Measurements from ENCODE around the gene SNX10. TPM values are rescaled to one million over a fixed set of nuclear protein-coding genes. Genes with fewer than 3 reads are reported as not detected.

SNX10 gene
- total RNA-seq, 4 donors from 2014 or later: 7.7 to 65.6 (median 21.5) TPM

GRCh38 chr7:26406433-26406832, 114.8 kb downstream of the SNX10 start:
- no peak for ATAC-seq (ENCODE audit: low FRiP score)
- no peak for TF ChIP-seq CTCF (IDR thresholded peaks at IDR 0.05)

GRCh38 chr7:26409661-26410547, 118.2 kb downstream of the SNX10 start:
- ATAC-seq (ENCODE audit: low FRiP score): no peak
- TF ChIP-seq CTCF (IDR thresholded peaks at IDR 0.05): no peak
- DNase-seq (ENCODE audit: low spot score): no peak

More at GRCh38 chr7:26406433-26406832, 114.8 kb downstream of the SNX10 start:
- no peak for DNase-seq (ENCODE audit: low spot score)

GRCh38 chr7:26413007-26413691, 121.5 kb downstream of the SNX10 start:
- no peak for ATAC-seq (ENCODE audit: low FRiP score)
- no peak for TF ChIP-seq CTCF (IDR thresholded peaks at IDR 0.05)
- DNase-seq (ENCODE audit: low spot score): no peak

GRCh38 chr7:26416004-26416403, 124.3 kb downstream of the SNX10 start:
- no peak for ATAC-seq (ENCODE audit: low FRiP score)
- no peak for TF ChIP-seq CTCF (IDR thresholded peaks at IDR 0.05)
- no peak for DNase-seq (ENCODE audit: low spot score)

- DNase-seq (ENCODE audit: low spot score) (no peak), ATAC-seq (ENCODE audit: low FRiP score) (no peak)
- no peak for TF ChIP-seq CTCF (IDR thresholded peaks at IDR 0.05)
Observed at GRCh38 chr7:26417911-26418413, 126.3 kb downstream of the SNX10 start.

- no peak for ATAC-seq (ENCODE audit: low FRiP score)
- TF ChIP-seq CTCF (IDR thresholded peaks at IDR 0.05): no peak
- DNase-seq (ENCODE audit: low spot score): no peak
Observed at GRCh38 chr7:26419198-26419597, 127.5 kb downstream of the SNX10 start.
